ENCODE results near the gene STN1. TPM values are rescaled to one million over a fixed set of nuclear protein-coding genes. Genes with fewer than 3 reads are reported as not detected.

Gene STN1
- total and polyA plus RNA-seq, 2 of the 8 experiments (the other 6 are each of a cell fraction or from before 2014, with no cell fraction given), result 10.1 to 12.4 TPM

GRCh38 chr10:103894441-103894864 is 23.5 kb downstream of the STN1 start (continued):
- TF ChIP-seq CHD7 (IDR thresholded peaks at IDR 0.05; ENCODE audit: insufficient replicate concordance, low read length) (no peak), EZH2 (IDR thresholded peaks at IDR 0.05; ENCODE audit: low read depth, low read length, severe bottlenecking) (no peak), KDM5A (IDR thresholded peaks at IDR 0.05; ENCODE audit: low read length) (no peak), RAD21 (IDR thresholded peaks at IDR 0.05 in 1 of 2, conservative IDR thresholded peaks at IDR 0.05 in 1 of 2; ENCODE audit: low read depth in 2 of 2, low read length in 2 of 2) (no peak), POLR2A (IDR thresholded peaks at IDR 0.05; ENCODE audit: control extremely low read depth in 1 of 2, low read depth in 2 of 2, low read length in 2 of 2) (no peak), TCF12 (IDR thresholded peaks at IDR 0.05; ENCODE audit: low read depth, low read length) (no peak), HDAC2 (IDR thresholded peaks at IDR 0.05; ENCODE audit: borderline replicate concordance in 1 of 2, low read depth in 2 of 2, low read length in 2 of 2) (no peak), TEAD4 (IDR thresholded peaks at IDR 0.05; ENCODE audit: low read depth, low read length) (no peak), NANOG (IDR thresholded peaks at IDR 0.05; ENCODE audit: insufficient read depth, low read depth, low read length, poor library complexity, severe bottlenecking) (no peak), EGR1 (IDR thresholded peaks at IDR 0.05; ENCODE audit: borderline replicate concordance, low read depth, low read length) (no peak)

All from H1 (cell line).